SK-MEL-5 (cell line): ENCODE data around the gene MSRB1. TPM values are rescaled to one million over a fixed set of nuclear protein-coding genes. Genes with fewer than 3 reads are reported as not detected.

Experiments
- DNase-seq: peaks from one replicate; pipeline ENCODE4 v3.0.0-alpha.2; 2016; ENCODE audit warnings: low read depth, low spot score
- in situ Hi-C: cut with HindIII; loops from 2 replicates; pipeline ENCODE4 v1.10.0; 2016; ENCODE audit warnings: low sequenced_read_pairs, high pct_unique_total_duplicates, low pct_unique_long_range_greater_than_20kb
- small RNA-seq, 2 experiments: library from RNA; depleted of rRNA; stranded (forward); fragments of <200 nt; gene quantifications; one replicate each; pipeline ENCODE3, GENCODE V24; 2014
- total RNA-seq: library from RNA; depleted of rRNA; stranded (reverse); fragments of >200 nt; shearing (Covaris generic); gene quantifications from 2 replicates; pipeline ENCODE4 v1.2.3, GENCODE V29; 2014; rRNA removed

Gene MSRB1
- total RNA-seq, 1 experiment from 2014 or later: 17.2 TPM

DNA sequence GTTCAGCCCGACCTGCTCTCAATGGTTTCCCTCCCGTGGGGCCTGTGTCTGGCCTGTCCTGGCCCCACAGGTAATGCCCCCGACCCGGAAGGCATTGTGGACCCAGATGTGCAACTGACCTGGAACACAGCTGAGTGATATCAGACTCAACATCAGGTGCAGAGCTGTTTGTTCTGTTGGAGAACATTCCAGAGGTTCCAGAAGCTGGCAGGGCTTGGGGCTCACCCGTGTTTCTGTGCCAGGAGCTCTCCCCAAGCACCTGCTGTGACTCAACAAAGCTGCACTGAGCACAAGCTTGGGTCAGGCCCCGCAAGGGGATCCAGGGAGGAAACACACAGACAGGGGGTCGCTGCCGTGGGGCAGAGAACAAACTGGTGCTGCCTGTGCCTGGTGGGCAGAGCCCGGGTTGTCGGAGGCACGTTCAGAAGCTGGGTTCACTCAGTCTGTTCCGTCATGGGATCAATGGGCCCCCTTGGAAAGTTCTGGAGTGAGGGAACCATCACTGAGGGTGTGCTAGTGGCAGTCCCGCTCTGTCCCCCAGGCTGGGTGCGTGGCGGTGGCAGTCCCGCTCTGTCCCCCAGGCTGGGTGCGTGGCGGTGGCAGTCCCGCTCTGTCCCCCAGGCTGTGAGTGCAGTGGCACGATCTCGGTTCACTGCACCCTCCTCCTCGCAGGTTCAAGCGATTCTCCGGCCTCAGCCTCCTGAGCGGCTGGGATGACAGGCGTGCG is 46.9 kb downstream of the MSRB1 start:
- in situ Hi-C loops: no loop called here
- DNase-seq: no peak

- no peak for DNase-seq
- in situ Hi-C loops: no loop called here
These were observed 47.9 kb downstream of the MSRB1 start for GRCh38 chr16:1895068-1895467.

DNA sequence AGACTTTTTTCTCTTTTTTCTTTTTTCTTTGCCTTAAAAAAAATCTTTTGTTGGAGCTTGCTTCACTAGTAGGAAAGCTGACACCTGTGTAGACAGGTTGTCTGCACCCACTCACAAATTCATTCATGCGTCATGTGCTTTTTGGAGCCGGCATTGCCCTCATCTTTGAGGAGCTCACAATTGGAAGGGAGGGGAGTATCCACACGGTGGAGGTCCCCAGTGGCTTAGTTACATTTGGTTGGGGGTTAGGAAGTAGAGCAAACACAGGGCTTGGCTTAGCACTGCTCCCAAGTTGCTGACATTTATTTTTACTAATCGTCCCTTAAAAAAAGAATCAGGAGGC is 52.3 kb downstream of the MSRB1 start:
- no peak for DNase-seq
- in situ Hi-C loops: no loop called here

- no peak for DNase-seq
- in situ Hi-C loops: no loop called here
These were observed 52.8 kb downstream of the MSRB1 start for GRCh38 chr16:1890024-1890707.

Small RNA genes lying within 50 kb of the gene (small RNA-seq; reads per million reads assigned to genes)
- gene AC005363.2 (0 reads per million in 2 experiments), gene SNORA10 (0 reads per million in 2 experiments), gene SNORA64 (0 reads per million in 2 experiments)

Other genes starting within 250 kb of the MSRB1 start
- gene MAPK8IP3, start 237.0 kb downstream of the MSRB1 start, total RNA-seq: 19.3 and 20.3 TPM in 2 replicates
- 12.2 and 12.9 TPM in 2 replicates for gene NME3, start 171.7 kb downstream of the MSRB1 start, total RNA-seq
- gene EME2, start 170.4 kb downstream of the MSRB1 start, total RNA-seq: 4.3 and 8.6 TPM in 2 replicates
- 102 TPM in 2 replicates for gene MRPS34, start 170.1 kb downstream of the MSRB1 start, total RNA-seq
- gene SPSB3, start 160.6 kb downstream of the MSRB1 start, total RNA-seq: 12.8 and 13.1 TPM in 2 replicates
- 57.9 and 58.1 TPM in 2 replicates for gene NUBP2, start 160.2 kb downstream of the MSRB1 start, total RNA-seq
- gene IGFALS, start 149.5 kb downstream of the MSRB1 start, total RNA-seq: not detected in 2 replicates
- gene HAGH, start 116.4 kb downstream of the MSRB1 start, total RNA-seq: 41.3 and 50.9 TPM in 2 replicates
- gene FAHD1, start 116.0 kb downstream of the MSRB1 start, total RNA-seq: 75.3 and 96.5 TPM in 2 replicates
- gene MEIOB, start 71.0 kb downstream of the MSRB1 start, total RNA-seq: 0.48 TPM in 1 of 2 replicates, not detected in the other
- gene HS3ST6, start 24.8 kb downstream of the MSRB1 start, total RNA-seq: not detected in 2 replicates
- not detected in 2 replicates for gene RPL3L, start 11.5 kb upstream of the MSRB1 start, total RNA-seq
- 234 and 241 TPM in 2 replicates for gene NDUFB10, start 16.3 kb upstream of the MSRB1 start, total RNA-seq
- 2,672 and 2,687 TPM in 2 replicates for gene RPS2, start 21.6 kb upstream of the MSRB1 start, total RNA-seq
- not detected in 2 replicates for gene RNF151, start 23.7 kb upstream of the MSRB1 start, total RNA-seq
- 26.5 and 27.9 TPM in 2 replicates for gene TBL3, start 28.9 kb upstream of the MSRB1 start, total RNA-seq
- not detected in 2 replicates for gene NOXO1, start 38.3 kb upstream of the MSRB1 start, total RNA-seq
- gene GFER, start 41.0 kb upstream of the MSRB1 start, total RNA-seq: 29.2 and 33.9 TPM in 2 replicates
- 0.37 and 1.5 TPM in 2 replicates for gene SYNGR3, start 46.8 kb upstream of the MSRB1 start, total RNA-seq
- gene ZNF598, start 66.6 kb upstream of the MSRB1 start, total RNA-seq: 10.4 and 10.7 TPM in 2 replicates
- gene NPW, start 76.6 kb upstream of the MSRB1 start, total RNA-seq: 0.55 TPM in 1 of 2 replicates, not detected in the other
- 7.0 and 9.3 TPM in 2 replicates for gene NHERF2, start 83.7 kb upstream of the MSRB1 start, total RNA-seq
- gene NTHL1, start 104.6 kb upstream of the MSRB1 start, total RNA-seq: 27.0 and 31.2 TPM in 2 replicates
- 11.6 and 20.2 TPM in 2 replicates for gene TSC2, start 104.8 kb upstream of the MSRB1 start, total RNA-seq
- gene PKD1, start 192.7 kb upstream of the MSRB1 start, total RNA-seq: 18.7 and 18.8 TPM in 2 replicates
- 0.27 and 0.40 TPM in 2 replicates for gene RAB26, start 205.4 kb upstream of the MSRB1 start, total RNA-seq
- 59.3 and 62.4 TPM in 2 replicates for gene TRAF7, start 212.6 kb upstream of the MSRB1 start, total RNA-seq